HG03521 (cell line): ENCODE data around the gene LRMDA.

Experiments
- ATAC-seq: cut with Tn5 transposase; IDR thresholded peaks from one replicate; pipeline ENCODE4 v1.9.1; 2021; ENCODE audit warnings: mild to moderate bottlenecking, moderate library complexity; ENCODE audit not compliant: unreplicated experiment

LRMDA gene

DNA sequence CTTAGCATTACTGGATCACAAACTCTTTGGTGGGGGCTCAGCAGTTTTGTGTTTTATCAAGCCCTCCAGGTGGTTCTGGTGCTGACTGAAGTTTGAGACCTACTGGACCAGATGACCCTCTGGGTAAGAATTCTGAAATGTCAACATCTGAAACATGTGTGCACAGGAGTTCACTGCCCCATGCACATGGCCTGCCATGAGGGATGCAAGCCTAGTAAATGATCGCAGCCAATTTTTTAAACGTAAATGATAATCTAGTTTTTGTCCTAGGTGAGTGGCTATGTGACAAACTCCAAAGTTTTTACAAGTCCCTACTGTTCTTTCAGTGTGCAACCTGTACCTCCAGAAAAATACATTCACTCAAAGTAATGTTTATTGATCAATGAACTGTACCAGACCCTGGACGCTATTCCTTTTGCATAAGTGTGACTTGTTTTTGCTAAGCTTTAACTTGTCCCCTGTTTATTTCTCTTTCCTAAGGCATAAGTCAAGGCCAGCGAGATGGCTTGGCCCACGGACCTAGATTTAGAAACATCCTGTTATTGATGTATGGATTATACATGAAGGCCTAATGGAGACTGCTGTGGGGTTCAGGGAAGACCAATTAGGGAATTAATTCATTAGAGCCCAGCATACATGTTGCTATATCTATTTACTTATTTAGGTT is 531.1 kb downstream of the LRMDA start:
- no peak for ATAC-seq

DNA sequence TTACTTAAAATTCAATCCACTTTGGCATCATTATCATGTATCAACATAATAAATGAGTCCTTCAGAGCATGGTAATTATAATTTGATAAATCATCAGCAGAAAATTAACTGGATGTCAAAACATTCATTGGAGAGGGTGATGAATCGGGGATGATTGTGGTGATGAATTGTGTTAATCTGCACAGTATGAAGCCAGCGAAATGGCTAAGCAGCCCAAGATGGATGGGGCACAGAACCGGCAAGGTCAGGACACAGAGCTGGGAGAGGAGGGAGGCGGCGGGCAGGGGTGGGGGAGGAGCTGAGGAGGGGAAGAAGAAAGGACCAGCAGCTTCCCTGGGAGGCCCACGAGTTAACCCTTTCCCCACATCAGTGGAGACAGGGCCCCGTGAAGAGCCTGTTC is 536.1 kb downstream of the LRMDA start:
- no peak for ATAC-seq

DNA sequence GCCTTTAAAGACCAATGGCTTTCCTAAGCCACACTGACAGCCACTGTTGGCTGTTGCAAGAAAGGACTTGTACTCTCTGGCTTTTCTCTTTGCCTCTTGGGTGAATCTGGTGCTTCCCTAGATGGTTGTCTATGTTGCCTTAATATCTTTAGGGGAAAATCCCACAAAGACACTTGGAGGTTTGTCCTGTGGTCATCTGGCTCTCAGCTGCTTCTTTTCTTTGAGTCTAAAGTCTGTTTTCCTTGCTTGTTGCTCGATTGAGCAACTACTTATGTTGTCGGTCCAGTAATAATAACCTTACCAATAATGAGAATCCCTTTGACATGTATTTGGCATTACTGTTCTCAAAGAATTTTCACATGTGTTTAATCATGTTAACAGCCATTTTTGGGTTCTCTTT is 537.6 kb downstream of the LRMDA start:
- no peak for ATAC-seq

DNA sequence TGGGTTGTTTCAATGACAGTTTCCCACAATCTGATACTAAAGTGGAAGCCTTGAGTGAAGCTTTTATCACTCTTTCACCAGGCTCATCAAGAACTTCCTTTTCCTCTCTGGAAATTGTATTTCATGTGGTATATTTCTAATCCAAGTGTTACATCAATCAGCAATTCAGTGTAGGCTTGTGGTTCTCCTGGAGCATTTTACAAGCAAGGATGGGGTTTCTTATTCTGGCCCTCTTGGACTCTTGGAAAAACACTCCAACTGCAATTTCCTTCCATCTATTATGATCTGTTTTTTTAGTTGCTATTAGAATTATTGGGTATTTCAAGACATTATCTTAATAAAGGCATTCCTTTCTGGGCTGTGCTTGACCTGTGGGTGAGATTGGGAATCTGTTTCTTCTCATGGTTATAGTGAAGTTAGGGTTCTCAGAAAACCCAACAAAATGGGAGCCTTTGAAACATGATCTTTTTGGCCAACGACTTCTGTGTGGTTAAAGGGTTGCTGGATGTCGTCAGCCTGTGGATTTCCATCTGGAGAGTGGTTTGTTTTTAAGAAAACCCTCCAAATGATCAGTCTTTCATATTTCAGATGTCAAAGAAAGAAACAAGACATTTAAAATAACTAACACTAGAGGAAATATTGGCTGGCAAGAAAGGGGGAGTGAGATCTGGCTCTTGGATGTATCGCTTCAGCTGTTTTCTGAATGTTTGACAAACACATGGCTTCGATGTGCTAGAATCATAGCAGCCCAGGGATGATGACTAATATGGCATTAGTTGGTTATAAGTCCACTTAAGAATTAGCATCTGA is 540.2 kb downstream of the LRMDA start:
- ATAC-seq, result no peak

DNA sequence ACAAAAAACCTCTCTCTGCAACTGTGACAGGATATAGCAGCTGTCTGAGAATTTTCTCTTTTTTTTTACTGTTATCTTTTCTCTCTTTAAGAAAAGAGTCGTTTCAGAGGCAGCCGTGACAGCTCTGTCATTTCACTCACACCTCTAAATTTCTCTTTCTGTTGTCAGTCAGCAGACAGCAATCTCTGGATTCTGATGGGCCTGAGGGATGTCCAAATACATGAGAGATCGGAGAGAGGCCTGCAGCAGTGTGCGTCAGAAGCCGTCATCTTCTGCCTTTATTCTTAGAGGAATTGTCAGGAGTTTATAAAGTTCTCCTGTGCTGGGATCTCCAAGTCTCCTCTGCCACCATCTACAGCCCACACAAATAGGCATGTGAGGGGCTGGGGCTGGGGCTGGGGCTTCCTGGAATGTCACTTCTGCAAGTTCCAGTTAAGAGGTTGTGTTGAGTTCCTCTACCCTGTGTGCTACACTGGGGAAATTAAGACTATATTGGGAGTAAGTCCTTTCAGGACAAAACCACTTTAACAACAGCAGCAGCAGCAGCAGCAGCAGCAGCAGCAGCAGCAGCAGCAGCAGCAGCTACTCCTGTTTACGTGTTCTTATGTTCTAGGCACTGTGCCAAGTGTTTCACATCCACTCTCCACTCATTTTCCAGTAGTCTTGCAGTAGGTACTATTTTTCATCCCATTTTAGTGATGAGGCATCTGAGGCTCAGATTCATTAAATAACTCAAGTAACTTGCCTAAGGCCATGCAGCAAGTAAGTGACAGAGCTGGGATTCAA is 541.3 kb downstream of the LRMDA start:
- ATAC-seq, result no peak

DNA sequence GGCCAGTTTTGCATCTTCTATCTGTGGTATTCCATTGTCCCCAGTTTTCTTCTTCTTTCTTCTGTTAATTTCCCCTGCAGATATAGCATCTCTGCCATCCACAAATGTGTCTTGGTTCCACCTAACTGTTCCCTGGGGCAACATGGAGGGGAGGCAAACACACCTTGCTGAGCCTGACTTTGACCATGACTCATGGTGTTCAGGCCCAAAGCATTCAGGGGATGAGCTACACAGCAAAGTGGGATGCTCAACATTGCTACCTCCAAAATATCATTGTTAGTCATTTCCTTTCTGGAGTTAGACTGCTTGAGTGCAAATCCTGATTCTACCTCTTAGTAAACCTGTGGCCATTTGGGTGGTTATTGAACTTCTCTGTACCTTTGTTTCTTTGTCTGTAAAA is 542.7 kb downstream of the LRMDA start:
- ATAC-seq, result no peak

DNA sequence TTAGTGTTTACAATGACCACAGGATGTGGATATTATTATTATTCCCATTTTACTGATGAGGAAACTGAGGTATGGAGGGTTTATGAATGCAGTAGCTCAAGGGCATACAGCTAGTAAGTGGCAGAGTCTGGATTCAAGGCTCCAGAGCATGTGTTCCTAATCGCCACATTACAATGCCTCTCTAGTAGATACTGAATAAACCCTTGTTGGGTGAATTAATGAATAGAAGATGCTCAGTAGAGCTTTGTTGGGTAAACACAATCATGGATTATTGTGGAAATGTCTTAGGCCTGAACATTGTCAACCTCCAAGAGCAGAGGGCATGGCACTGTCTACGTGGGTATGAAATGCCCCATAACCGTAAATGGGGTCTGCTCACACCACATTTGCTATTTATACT is 545.3 kb downstream of the LRMDA start:
- no peak for ATAC-seq

DNA sequence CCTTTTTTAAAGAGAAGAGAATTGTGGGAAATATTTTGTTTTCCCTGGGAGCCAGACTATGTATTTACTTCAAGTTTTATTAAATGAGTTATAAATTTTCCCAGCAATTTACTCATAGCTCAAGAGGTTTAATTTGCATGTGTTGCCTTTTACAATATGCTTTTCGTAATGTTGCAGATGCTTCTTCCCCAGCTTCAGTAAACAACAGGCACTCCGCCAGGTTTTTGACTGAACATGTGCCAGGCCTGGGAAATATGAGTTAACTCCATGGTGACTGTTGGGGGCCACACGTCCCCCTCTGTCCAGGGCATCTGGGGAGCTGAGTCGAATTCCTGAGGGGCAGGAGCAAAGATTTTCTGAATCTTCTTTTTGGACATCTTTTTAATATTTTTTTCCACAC is 545.7 kb downstream of the LRMDA start:
- ATAC-seq, result no peak

DNA sequence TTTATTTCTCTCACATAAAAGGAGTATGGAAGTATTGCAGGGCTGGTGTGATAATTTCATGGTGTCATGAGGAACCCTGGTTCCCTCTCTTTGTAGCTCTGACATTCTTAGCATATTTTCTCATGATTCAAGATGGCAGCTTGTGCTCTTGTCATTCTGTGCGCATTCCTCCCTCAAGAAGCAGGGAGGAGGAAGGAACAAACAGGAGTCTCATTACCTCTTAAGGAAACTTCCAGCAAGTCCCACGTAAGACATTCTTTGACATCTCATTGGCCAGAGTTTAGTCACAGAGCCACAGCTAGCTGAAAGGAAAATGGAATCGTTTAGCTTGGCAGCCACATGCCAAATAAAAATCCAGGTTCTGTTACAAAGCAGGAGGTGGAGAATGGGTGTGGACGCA is 546.8 kb downstream of the LRMDA start:
- no peak for ATAC-seq

DNA sequence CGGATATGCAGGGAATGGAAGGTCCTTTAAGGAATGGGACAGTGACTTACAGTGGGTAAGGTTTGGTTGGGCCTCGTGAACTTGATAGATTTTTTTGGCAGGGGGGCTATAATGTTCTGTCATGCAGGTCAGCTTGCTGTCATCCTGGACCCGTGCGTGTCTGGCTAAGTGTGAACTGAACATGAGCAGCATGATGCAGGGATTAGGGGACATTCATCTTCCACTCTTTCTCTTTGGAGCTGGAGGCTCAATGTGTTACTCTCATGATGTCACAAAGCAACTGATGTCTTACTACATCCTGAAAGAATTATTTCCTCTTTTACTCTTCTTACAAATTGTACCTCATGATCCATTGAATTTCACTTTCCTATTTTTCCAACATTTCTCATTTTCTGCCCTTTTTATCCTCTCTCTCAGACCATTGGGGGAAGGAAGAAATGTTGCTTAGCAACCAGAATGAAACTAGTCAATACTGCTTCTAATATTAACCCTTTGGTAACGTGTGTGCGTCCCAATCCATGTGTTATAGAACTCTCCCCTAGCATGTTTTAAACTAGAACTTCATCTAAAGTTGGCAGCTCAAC is 549.1 kb downstream of the LRMDA start:
- ATAC-seq, result no peak

DNA sequence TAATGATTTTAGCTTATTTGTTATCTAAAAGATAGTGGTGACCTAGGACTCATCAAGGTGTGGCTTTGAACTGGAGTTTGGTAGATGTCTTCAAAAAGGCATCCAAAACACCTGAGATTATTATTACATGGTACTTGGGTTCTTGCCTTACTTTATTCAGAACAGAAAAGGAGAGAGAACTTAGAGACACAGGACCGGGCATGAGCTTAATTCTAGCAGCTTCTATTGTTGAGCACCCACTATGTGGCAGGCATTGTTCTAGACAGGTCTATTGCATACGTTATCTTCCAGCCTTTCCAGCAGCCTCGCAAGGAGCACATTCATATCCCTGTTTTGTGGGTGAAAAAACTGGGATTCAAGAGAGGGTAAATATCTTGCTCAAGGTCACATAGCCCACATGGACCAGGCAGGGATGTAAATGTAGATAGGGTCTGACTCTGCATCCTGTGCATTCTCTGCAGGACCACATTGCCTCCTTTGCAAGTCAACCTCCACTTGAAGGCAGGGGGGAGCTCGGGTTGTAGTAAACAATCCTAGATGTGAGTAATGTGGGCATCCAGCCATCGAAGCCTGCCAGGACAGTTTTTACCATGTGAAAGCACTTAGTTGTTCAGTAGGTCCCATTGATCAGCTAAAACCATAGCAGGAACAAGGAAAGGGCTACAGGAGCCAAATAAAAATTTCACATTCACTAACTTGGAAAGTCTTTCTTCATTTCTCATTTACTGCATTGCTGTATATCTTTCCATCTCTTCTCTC is 551.4 kb downstream of the LRMDA start:
- ATAC-seq, result no peak

DNA sequence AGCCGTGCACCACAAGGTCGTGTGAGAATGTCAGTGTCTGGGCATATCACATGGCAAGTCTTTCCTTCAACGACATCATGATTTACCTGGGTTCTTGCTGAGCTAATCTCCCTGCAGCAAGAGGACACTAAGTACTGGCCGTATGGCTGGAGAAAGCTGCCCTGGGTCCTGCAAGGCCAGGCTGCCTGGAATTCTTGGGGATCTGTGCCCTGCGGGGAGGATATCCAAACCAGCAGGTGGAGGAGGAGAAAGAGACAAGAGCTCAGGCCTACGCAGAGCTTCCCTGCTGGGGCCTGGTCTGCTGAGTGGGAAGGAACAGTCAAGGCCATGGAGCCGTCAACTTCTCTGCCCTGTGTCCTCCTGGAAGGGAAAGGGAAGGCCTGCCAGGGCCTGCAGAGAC is 552.6 kb downstream of the LRMDA start:
- no peak for ATAC-seq

DNA sequence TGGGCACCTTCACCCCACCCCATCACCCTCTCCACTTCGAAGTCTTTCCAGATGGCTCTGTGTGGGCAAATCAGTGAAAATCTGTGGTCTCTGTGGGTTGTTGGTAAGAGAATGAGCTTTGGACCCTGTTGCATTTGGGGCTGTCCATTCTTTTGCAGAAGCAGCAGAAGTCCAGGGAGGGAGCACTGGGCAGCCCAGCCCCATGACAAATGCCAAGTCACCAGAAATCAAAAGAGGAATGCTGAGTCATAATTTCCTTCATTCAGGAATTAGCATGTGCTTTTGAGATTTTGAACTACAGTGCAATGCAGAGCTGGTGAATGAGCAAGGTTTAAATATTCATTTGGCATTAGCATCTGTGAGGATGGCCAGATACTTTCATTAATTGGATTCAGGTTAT is 556.2 kb downstream of the LRMDA start:
- no peak for ATAC-seq

DNA sequence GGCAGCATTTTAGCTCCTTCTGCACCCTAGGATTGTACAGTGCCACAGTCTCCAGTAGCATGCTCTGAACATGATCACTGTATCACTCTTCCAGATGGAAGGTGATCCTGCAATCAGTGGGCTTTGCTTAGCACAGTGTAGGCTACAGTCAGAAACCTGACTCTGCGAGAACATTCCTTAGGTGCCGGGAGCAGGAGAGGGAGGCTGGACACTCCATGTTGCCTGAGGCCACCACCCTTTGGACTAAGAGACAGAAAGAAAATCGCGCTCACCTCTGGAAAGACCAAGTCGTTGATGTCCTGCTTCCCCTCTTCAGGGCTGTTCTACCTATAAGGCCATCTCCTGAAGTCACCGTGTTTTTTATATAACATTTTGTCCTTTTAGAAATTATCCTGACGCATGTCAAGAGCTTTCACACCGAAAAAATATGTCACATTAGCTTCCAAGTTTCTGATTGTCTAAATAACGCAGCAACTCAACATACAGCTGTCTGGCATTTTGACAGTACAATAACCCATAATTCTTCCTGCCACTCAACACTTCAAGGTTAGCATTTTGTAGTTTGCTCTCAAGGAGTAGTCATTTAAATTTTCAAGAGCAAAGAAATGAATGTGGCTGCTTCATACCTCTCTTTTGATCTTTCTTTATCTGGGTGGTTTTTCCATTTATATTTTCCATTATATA is 563.1 kb downstream of the LRMDA start:
- ATAC-seq, result no peak

DNA sequence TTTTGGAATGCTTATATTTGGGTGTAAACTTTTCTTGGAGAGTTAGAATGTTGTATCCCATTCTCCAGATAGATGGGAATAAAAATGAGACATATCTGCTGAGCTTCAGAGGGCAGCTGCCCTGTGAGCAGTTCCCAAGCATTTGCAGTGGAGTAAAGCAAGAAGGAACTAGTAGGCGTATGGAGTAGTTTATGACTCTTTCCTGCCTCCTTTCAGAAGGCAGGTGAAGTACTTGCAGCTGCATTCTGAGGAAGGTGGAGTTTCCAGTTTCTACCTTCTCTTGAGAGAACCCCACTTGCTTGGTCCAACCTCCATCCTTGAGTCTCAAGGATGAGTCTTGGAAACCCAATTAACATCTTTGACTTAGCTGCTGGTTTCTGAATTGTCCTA is 563.6 kb downstream of the LRMDA start:
- ATAC-seq, result no peak

DNA sequence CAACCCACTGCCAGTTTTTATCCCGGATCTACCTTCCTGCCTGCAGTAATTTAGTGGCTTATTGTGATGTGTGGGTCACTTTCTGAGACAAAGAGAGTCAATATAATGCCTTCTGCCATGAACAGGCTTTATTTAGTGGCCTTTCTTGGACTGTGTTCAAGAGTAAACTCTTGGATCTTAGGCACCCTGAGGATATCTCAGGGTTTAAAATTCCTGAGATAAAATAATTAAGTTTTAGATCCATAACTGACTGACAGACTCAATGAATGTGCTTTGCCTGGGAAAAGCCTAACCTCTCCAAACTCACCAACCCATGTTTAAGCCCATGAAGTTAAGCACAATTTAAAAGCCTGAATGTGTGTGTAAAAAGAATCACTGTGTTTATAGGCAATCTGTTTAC is 564.3 kb downstream of the LRMDA start:
- no peak for ATAC-seq

DNA sequence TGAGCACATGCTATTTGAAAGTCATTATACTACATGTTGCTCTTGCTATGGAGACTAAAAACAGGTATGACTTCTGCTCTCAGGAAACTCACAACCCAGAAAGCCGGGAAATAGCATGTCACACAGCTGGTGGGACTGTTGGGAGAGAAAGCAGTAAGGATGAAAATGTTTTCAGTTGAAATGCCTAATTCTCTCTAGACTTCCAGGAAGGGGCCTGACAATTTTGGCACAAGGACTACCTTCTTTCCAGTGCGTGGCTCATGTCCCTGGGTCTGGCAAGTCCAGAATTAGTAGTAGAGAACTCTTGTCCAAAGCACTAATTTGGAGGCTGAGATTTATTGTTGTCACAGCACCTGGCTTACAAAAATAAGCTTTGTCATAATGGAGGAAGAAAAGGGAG is 567.6 kb downstream of the LRMDA start:
- ATAC-seq, result no peak

DNA sequence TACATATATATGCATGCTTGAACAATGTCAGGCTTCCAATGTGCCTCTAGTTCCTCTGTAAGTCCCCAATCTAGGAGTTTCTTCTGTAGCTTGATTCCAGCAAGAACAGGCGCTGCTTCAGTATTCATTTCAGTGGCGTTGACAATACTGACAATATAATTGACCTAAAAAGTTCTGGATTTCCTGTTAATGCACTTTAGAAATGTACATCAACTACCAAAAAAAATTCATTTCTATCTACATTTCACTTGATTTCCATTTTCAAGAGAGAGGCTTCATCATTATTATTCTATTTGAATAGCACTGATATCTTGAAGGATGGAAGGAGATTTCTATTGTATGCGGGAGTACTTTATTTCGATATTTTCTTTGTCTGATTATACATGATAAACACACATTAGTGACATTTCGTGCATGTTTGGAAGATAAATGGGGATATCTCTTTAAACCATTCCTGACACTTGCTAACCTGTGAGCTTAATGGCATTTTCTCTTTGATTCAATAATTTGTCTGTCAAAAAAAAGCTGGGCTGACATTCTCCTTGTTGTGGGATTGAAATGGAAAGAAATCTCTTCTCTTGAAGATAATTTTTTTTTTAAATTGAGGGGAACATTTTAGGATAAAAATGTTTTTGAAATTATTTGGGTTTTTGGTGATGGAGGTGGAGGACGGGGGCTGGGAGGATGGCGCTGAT is 568.2 kb downstream of the LRMDA start:
- no peak for ATAC-seq

DNA sequence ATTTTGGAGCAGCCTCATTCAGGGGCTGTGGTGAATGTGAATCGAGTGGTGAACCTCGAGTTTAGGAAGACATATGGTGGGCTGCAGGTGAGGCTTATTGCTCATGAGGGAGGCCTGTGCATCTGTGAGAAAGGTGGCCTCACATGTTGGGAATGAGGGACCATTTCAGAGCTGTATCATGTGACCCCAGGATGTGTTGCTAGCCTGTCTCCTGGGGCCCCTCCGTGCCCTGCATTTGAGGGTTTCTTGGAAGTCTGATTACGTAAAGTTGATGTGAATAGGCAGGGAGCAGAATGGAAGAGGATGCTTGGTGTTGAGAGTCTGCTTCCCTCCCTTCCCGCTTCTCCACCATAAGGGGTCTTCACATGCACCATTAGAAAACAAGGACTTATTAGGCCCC is 569.1 kb downstream of the LRMDA start:
- no peak for ATAC-seq

DNA sequence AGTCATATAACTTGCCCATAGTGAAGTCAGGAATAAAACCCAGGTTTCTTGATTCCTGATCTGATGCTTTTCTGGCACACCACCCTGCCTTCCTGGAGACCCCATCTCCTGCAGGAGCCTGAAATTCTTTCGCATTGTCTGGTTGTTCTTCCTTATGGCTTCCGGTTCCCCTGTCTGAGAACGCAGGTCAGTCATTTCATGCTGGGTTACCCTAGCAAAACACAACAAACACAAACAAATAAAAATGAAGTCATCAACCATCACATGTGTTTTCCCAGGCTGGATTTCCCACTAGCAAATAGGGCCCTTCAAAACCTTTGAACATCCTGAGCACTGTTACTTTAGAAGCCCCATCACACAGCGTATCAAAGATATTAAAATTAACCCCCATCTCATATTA is 569.6 kb downstream of the LRMDA start:
- no peak for ATAC-seq
